H9 (cell line): ENCODE measurements around the gene FAM193A. TPM values are rescaled to one million over a fixed set of nuclear protein-coding genes. Genes with fewer than 3 reads are reported as not detected.

ENCODE experiments used
- DNase-seq: peaks from one replicate; pipeline ENCODE4 v3.0.0-alpha.2; 2017
- H2AFZ ChIP-seq: one replicate; pipeline ENCODE4 v1.6.1; 2013; ENCODE audit warnings: mild to moderate bottlenecking, low read length, control low read depth, moderate library complexity
- H2AK5ac ChIP-seq: 2 replicates; pipeline ENCODE4 v1.6.1; 2013; ENCODE audit warnings: low read length, control low read depth, mixed read lengths; ENCODE audit not compliant: insufficient read length
- H2BK120ac ChIP-seq: one replicate; pipeline ENCODE4 v1.6.1; 2013; ENCODE audit warnings: low read depth, mild to moderate bottlenecking, low read length, control low read depth, inconsistent platforms; ENCODE audit not compliant: poor library complexity, severe bottlenecking
- H2BK12ac ChIP-seq: 2 replicates; pipeline ENCODE4 v1.6.1; 2013; ENCODE audit warnings: low read length, control low read depth, mixed read lengths, low read depth; ENCODE audit not compliant: insufficient read length
- H2BK15ac ChIP-seq: 2 replicates; pipeline ENCODE4 v1.6.1; 2013; ENCODE audit warnings: low read depth, low read length, control low read depth
- H2BK20ac ChIP-seq: one replicate; pipeline ENCODE4 v1.6.1; 2013; ENCODE audit warnings: low read depth, mild to moderate bottlenecking, low read length, control low read depth, inconsistent platforms; ENCODE audit not compliant: poor library complexity, severe bottlenecking
- H2BK5ac ChIP-seq: 2 replicates; pipeline ENCODE4 v1.6.1; 2013; ENCODE audit warnings: low read length, control low read depth, mixed read lengths; ENCODE audit not compliant: insufficient read length
- H3K14ac ChIP-seq: 2 replicates; pipeline ENCODE4 v1.6.1; 2013; ENCODE audit warnings: low read length, control low read depth; ENCODE audit not compliant: insufficient read depth
- H3K18ac ChIP-seq: 2 replicates; pipeline ENCODE4 v1.6.1; 2013; ENCODE audit warnings: low read depth, mild to moderate bottlenecking, mixed read lengths, low read length, control low read depth; ENCODE audit not compliant: insufficient read length
- H3K23ac ChIP-seq: 2 replicates; pipeline ENCODE4 v1.6.1; 2013; ENCODE audit warnings: low read length, control low read depth, mixed read lengths, low read depth; ENCODE audit not compliant: insufficient read length
- H3K23me2 ChIP-seq: 2 replicates; pipeline ENCODE4 v1.6.1; 2013; ENCODE audit warnings: low read depth, mild to moderate bottlenecking, mixed read lengths, low read length, control low read depth; ENCODE audit not compliant: insufficient read length, poor library complexity, severe bottlenecking
- H3K27ac ChIP-seq: 2 replicates; pipeline ENCODE4 v1.5.1; 2013; ENCODE audit warnings: low read length, control low read depth, mixed read lengths, low read depth; ENCODE audit not compliant: insufficient read length
- H3K27me3 ChIP-seq: 2 replicates; pipeline ENCODE4 v1.6.1; 2013; ENCODE audit warnings: low read length, control low read depth, inconsistent platforms; ENCODE audit not compliant: insufficient read depth
- H3K4ac ChIP-seq: 2 replicates; pipeline ENCODE4 v1.6.1; 2013; ENCODE audit warnings: low read depth, mild to moderate bottlenecking, control low read depth, inconsistent platforms, low read length, moderate library complexity
- H3K4me1 ChIP-seq: 2 replicates; pipeline ENCODE4 v1.6.1; 2013; ENCODE audit warnings: low read length, control low read depth, inconsistent platforms; ENCODE audit not compliant: insufficient read depth
- H3K4me2 ChIP-seq: 2 replicates; pipeline ENCODE4 v1.6.1; 2013; ENCODE audit warnings: low read length, control low read depth, mixed read lengths; ENCODE audit not compliant: insufficient read length, insufficient read depth
- H3K56ac ChIP-seq: 2 replicates; pipeline ENCODE4 v1.6.1; 2013; ENCODE audit warnings: low read depth, mild to moderate bottlenecking, mixed read lengths, low read length, control low read depth; ENCODE audit not compliant: insufficient read length
- H3K79me1 ChIP-seq: 2 replicates; pipeline ENCODE4 v1.6.1; 2013; ENCODE audit warnings: low read depth, mild to moderate bottlenecking, moderate library complexity, low read length, control low read depth, inconsistent platforms; ENCODE audit not compliant: insufficient read depth, poor library complexity, severe bottlenecking
- H3K79me2 ChIP-seq: 2 replicates; pipeline ENCODE4 v1.6.1; 2013; ENCODE audit warnings: low read length, control low read depth, inconsistent platforms; ENCODE audit not compliant: insufficient read depth
- H3K9ac ChIP-seq: 2 replicates; pipeline ENCODE4 v1.6.1; 2013; ENCODE audit warnings: low read length, control low read depth, mixed read lengths; ENCODE audit not compliant: insufficient read length; ENCODE audit errors: extremely low read depth
- H3K9me3 ChIP-seq: one replicate; pipeline ENCODE4 v1.6.1; 2013; ENCODE audit warnings: low read depth, low read length, inconsistent platforms; ENCODE audit not compliant: control insufficient read depth
- H3T11ph ChIP-seq: one replicate; pipeline ENCODE4 v1.6.1; 2013; ENCODE audit warnings: mild to moderate bottlenecking, low read length, control low read depth, inconsistent platforms
- H4K20me1 ChIP-seq: one replicate; pipeline ENCODE4 v1.6.1; 2013; ENCODE audit not compliant: control insufficient read depth, insufficient read length, insufficient read depth
- H4K5ac ChIP-seq: 2 replicates; pipeline ENCODE4 v1.6.1; 2013; ENCODE audit warnings: low read depth, mild to moderate bottlenecking, mixed read lengths, low read length, control low read depth; ENCODE audit not compliant: insufficient read length
- H4K8ac ChIP-seq: replicated peaks from 2 replicates; pipeline ENCODE4 v1.6.1; 2013; ENCODE audit warnings: low read length, control low read depth, mixed read lengths, low read depth; ENCODE audit not compliant: insufficient read length
- H4K91ac ChIP-seq: 2 replicates; pipeline ENCODE4 v1.6.1; 2013; ENCODE audit warnings: low read depth, mild to moderate bottlenecking, moderate library complexity, mixed read lengths, low read length, control low read depth; ENCODE audit not compliant: insufficient read length
- H3K27ac Mint-ChIP-seq, 3 experiments: 2 replicates in 2 of 3; 3 replicates in 1 of 3; pipeline ENCODE4 v1.8.0; 2020 to 2021; ENCODE audit warnings: mixed read lengths in 3 of 3, mild to moderate bottlenecking in 1 of 3, moderate library complexity in 1 of 3
- H3K27me3 Mint-ChIP-seq: 2 replicates; pipeline ENCODE4 v1.8.0; 2021; ENCODE audit warnings: low read depth, mild to moderate bottlenecking, moderate library complexity, mixed read lengths
- H3K36me3 Mint-ChIP-seq, 3 experiments: 2 replicates in 2 of 3; 3 replicates in 1 of 3; pipeline ENCODE4 v1.8.0; 2020 to 2021; ENCODE audit warnings: low read depth in 3 of 3, mixed read lengths in 3 of 3; ENCODE audit not compliant: insufficient read depth in 1 of 3
- H3K4me1 Mint-ChIP-seq, 2 experiments: 2 replicates each; pipeline ENCODE4 v1.8.0; 2020; ENCODE audit warnings: mixed read lengths in 2 of 2
- H3K4me3 Mint-ChIP-seq, 2 experiments: 2 replicates in 1 of 2; 3 replicates in 1 of 2; pipeline ENCODE4 v1.8.0; 2020 to 2021; ENCODE audit warnings: mild to moderate bottlenecking in 2 of 2, mixed read lengths in 2 of 2, moderate library complexity in 1 of 2
- H3K9me3 Mint-ChIP-seq, 2 experiments: 2 replicates in 1 of 2; 3 replicates in 1 of 2; pipeline ENCODE4 v1.8.0; 2020; ENCODE audit warnings: mild to moderate bottlenecking in 2 of 2, mixed read lengths in 2 of 2, moderate library complexity in 1 of 2
- CTCF ChIP-seq: fragments of 200-600 bp; sonication (generic); conservative IDR thresholded peaks from 3 replicates; pipeline ENCODE4 v1.8.0; 2021; ENCODE audit warnings: antibody characterized with exemption, mild to moderate bottlenecking
- whole genome bisulfite sequencing: extraction: QIAGEN DNeasy Blood & Tissue Kit; methylation state at CpG from one replicate; pipeline ENCODE4 v1.1.7; 2013; ENCODE audit warnings: missing lambda C conversion rate, low lambda C conversion rate, mixed read lengths; ENCODE audit not compliant: insufficient read length; ENCODE audit errors: extremely low coverage; 5-methylcytosine and 5-hydroxymethylcytosine counted together
- total RNA-seq: library from RNA; stranded (reverse); gene quantifications from 2 replicates; pipeline ENCODE4 v1.2.1, GENCODE V29; 2021

FAM193A gene
- total RNA-seq, 1 experiment from 2014 or later = 36.9 TPM

- Histone ChIP-seq H3K27ac (no peak overlapping the region), H4K91ac (no peak overlapping the region), H3K79me2 (no peaks in the 10 kb centered on the region), H4K5ac (no peak overlapping the region), H3K14ac (no peak overlapping the region), H4K20me1 (no peaks in the 10 kb centered on the region), H2BK12ac (no peak overlapping the region), H3K23me2 (no peaks in the 10 kb centered on the region), H3K4me2 (no peak overlapping the region), H2BK120ac (no peak overlapping the region), H3K4ac (no peak overlapping the region), H3T11ph (no peak overlapping the region), H3K9me3 (no peaks in the 10 kb centered on the region), H4K8ac (no peak overlapping the region), H3K56ac (no peak overlapping the region), H2BK15ac (no peak overlapping the region), H3K9ac (no peak overlapping the region), H2BK20ac (no peak overlapping the region), H3K79me1 (peaks cover 3% of the 10 kb centered on the region), H2BK5ac (no peak overlapping the region), H3K18ac (no peak overlapping the region), H2AFZ (no peak overlapping the region), H2AK5ac (no peak overlapping the region), H3K4me1 (no peaks in the 10 kb centered on the region), H3K23ac (no peak overlapping the region), H3K27me3 (no peaks in the 10 kb centered on the region; the same call in 1 of the 2 replicates)
- TF ChIP-seq CTCF = no peak
- H3K9me3 Mint-ChIP-seq = no peaks in the 10 kb centered on the region
- DNase-seq = no peak
- H3K4me1 Mint-ChIP-seq = 0 out of 4 replicates have a peak, but pooled peaks cover 0 to 4% of the 10 kb centered on the region in 2 experiments
- no peak overlapping the region for H3K4me3 Mint-ChIP-seq
- H3K36me3 Mint-ChIP-seq = peaks cover 26 to 67% (median 55%) of the 10 kb centered on the region in 3 experiments; a peak in 6 of 7 replicates
- WGBS = no CpG with 5 or more reads among the region's 3 CpGs
- no peaks in the 10 kb centered on the region for H3K27me3 Mint-ChIP-seq
- H3K27ac Mint-ChIP-seq = peak overlapping the region in 1 of 3 experiments; percentile 4; a peak in 2 of 7 replicates
Measured at GRCh38 chr4:2672082-2672481, 135.6 kb downstream of the FAM193A start.
